Stomach smooth muscle (tissue), 2 donors: ENCODE data around the gene UFSP2.

Source experiments
- H3K27ac ChIP-seq: one replicate; pipeline ENCODE4 v1.7.0; 2013; ENCODE audit warnings: mild to moderate bottlenecking, low read length, inconsistent platforms
- H3K27me3 ChIP-seq, 2 donors: one replicate each; pipeline ENCODE4 v1.7.0; 2013; ENCODE audit warnings: low read length in 2 of 2; ENCODE audit not compliant: insufficient read depth in 2 of 2, control insufficient read depth in 1 of 2
- H3K36me3 ChIP-seq, 2 donors: one replicate each; pipeline ENCODE4 v1.7.0; 2013; ENCODE audit warnings: low read length in 2 of 2; ENCODE audit not compliant: control insufficient read depth in 2 of 2, insufficient read depth in 2 of 2
- H3K4me1 ChIP-seq: one replicate; pipeline ENCODE4 v1.7.0; 2013; ENCODE audit warnings: low read length; ENCODE audit not compliant: control insufficient read depth, insufficient read depth
- H3K4me3 ChIP-seq, 2 donors: one replicate each; pipeline ENCODE4 v1.7.0; 2013; ENCODE audit warnings: low read length in 2 of 2
- H3K9ac ChIP-seq, 2 donors: one replicate each; pipeline ENCODE4 v1.7.0; 2013; ENCODE audit warnings: low read length in 2 of 2, mild to moderate bottlenecking in 1 of 2
- H3K9me3 ChIP-seq, 2 donors: one replicate each; pipeline ENCODE4 v1.7.0; 2013; ENCODE audit warnings: low read length in 2 of 2; ENCODE audit not compliant: control insufficient read depth in 2 of 2
- donor health status: healthy.
- donor health status: Pancreatic carcinoma.

Gene UFSP2

DNA sequence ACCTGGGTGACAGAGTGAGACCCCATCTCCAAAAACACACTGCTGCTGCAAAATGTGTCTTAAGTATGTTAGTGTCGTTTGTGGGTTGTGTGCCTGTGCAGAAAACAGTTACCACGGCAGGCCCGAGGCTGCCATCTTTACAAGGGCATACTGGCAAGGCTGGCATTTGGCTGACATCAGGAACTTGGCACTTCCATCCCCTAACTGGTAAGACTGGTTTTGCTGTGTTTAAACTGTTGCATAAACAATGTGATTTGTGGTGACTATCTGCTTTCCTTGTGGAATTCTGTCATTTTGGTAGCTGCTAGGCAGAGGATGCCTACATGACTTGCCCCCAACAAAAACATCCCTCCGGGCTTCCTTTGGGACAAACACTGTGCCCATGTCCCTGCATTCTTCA, 42.3 kb downstream of the UFSP2 start:
- Histone ChIP-seq H3K9ac (no peak overlapping the region), H3K9me3 (no peaks in the 10 kb centered on the region), H3K27me3 (no peaks in the 10 kb centered on the region), H3K4me3 (no peak overlapping the region), H3K27ac (no peak overlapping the region), H3K36me3 (no peaks in the 10 kb centered on the region), H3K4me1 (no peaks in the 10 kb centered on the region)

GRCh38 chr4:185382754-185383153, 43.0 kb downstream of the UFSP2 start:
- no peaks in the 10 kb centered on the region for H3K27me3 ChIP-seq

GRCh38 chr4:185381288-185382196, 44.2 kb downstream of the UFSP2 start:
- Histone ChIP-seq H3K27me3 (no peaks in the 10 kb centered on the region), H3K36me3 (no peaks in the 10 kb centered on the region), H3K9me3 (no peaks in the 10 kb centered on the region), H3K27ac (no peak overlapping the region), H3K4me1 (no peaks in the 10 kb centered on the region), H3K4me3 (no peak overlapping the region), H3K9ac (no peak overlapping the region)

More at GRCh38 chr4:185382754-185383153, 43.0 kb downstream of the UFSP2 start:
- no peaks in the 10 kb centered on the region for H3K4me1 ChIP-seq
- H3K9ac ChIP-seq: no peak overlapping the region
- no peak overlapping the region for H3K4me3 ChIP-seq
- H3K36me3 ChIP-seq: no peaks in the 10 kb centered on the region
- no peak overlapping the region for H3K27ac ChIP-seq
- H3K9me3 ChIP-seq: no peaks in the 10 kb centered on the region

- H3K4me3 ChIP-seq: no peak overlapping the region
- H3K27me3 ChIP-seq: no peaks in the 10 kb centered on the region
- no peaks in the 10 kb centered on the region for H3K36me3 ChIP-seq
- H3K9ac ChIP-seq: no peak overlapping the region
- no peaks in the 10 kb centered on the region for H3K9me3 ChIP-seq
- H3K27ac ChIP-seq: no peak overlapping the region
- no peaks in the 10 kb centered on the region for H3K4me1 ChIP-seq
Measured at GRCh38 chr4:185380320-185380719, 45.4 kb downstream of the UFSP2 start.

- Histone ChIP-seq H3K27ac (no peak overlapping the region), H3K9me3 (no peaks in the 10 kb centered on the region), H3K4me3 (no peak overlapping the region), H3K4me1 (no peaks in the 10 kb centered on the region), H3K27me3 (no peaks in the 10 kb centered on the region), H3K9ac (no peak overlapping the region), H3K36me3 (no peaks in the 10 kb centered on the region)
Measured at GRCh38 chr4:185379326-185380295, 46.2 kb downstream of the UFSP2 start.

- H3K27ac ChIP-seq: no peak overlapping the region
- no peak overlapping the region for H3K4me3 ChIP-seq
- H3K9me3 ChIP-seq: no peaks in the 10 kb centered on the region
- no peaks in the 10 kb centered on the region for H3K27me3 ChIP-seq
- H3K9ac ChIP-seq: no peak overlapping the region
- no peaks in the 10 kb centered on the region for H3K4me1 ChIP-seq
- peaks cover 0 to 3% of the 10 kb centered on the region in 2 donors for H3K36me3 ChIP-seq
Measured at GRCh38 chr4:185378264-185378663, 47.5 kb downstream of the UFSP2 start.

GRCh38 chr4:185374573-185374972, 51.2 kb downstream of the UFSP2 start:
- no peak overlapping the region for H3K27ac ChIP-seq
- no peak overlapping the region for H3K4me3 ChIP-seq
- no peaks in the 10 kb centered on the region for H3K27me3 ChIP-seq
- H3K9me3 ChIP-seq: no peaks in the 10 kb centered on the region
- H3K36me3 ChIP-seq: peaks cover 7 to 8% of the 10 kb centered on the region in 2 donors
- H3K4me1 ChIP-seq: no peaks in the 10 kb centered on the region
- no peak overlapping the region for H3K9ac ChIP-seq

GRCh38 chr4:185374027-185374426, 51.7 kb downstream of the UFSP2 start:
- Histone ChIP-seq H3K36me3 (peaks cover 7 to 8% of the 10 kb centered on the region in 2 donors), H3K9me3 (no peaks in the 10 kb centered on the region), H3K4me1 (no peaks in the 10 kb centered on the region), H3K27me3 (no peaks in the 10 kb centered on the region), H3K27ac (no peak overlapping the region), H3K4me3 (no peak overlapping the region), H3K9ac (no peak overlapping the region)

DNA sequence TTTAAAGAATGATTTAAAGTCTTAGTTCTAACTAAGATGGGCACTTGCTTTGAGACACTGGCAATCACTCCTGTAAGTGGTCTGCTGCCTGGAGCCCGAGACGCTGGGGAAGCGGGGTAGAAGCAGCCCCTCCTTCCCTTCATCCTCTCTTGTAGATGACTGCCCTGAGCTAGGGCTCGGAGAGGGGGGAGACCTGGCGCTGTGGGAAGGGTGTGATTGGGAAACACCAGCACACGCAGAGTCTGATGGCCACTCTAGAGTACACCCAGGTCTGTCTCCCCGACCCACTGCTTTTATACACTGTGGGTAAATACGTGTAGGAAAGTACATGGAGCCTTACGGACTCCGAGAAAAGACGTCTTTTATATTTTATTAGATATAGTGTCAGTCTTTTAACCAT, 54.1 kb downstream of the UFSP2 start:
- Histone ChIP-seq H3K9me3 (no peaks in the 10 kb centered on the region), H3K4me1 (no peaks in the 10 kb centered on the region), H3K27me3 (no peaks in the 10 kb centered on the region), H3K27ac (no peak overlapping the region), H3K4me3 (no peak overlapping the region), H3K36me3 (peaks cover 8 to 10% of the 10 kb centered on the region in 2 donors), H3K9ac (no peak overlapping the region)

DNA sequence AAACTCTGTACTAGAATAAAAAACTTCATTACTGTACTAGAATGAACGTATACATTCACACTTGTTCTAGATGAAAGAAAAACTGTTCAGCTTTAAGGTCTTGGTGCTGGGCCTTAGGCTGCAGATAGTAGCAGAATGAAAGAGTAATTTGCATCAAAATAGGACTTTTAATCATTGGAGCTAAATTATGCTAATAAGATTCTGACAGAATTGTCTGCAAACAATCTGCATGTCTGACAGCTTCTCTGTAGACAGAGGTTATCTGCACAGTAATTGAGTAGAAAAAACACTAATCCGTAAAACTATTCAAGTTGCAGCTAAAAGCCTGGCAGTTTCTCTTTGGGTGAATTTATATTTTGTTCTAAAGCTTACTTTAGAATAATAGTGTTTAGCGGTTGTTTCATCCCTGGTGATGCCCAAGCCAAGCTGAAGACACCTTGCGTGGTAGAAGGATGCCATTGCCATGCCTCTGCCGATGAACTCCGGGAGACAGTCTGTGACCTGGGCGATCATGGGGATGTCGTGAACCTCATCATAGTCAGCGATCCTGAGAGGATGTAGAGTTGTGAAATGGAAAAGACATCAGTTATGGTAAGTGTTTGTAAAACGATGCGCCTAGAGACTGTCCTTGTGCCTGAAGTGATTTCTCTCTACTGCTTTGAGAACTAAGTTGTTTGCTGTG, 55.4 kb downstream of the UFSP2 start:
- Histone ChIP-seq H3K4me3 (no peak overlapping the region), H3K9me3 (no peaks in the 10 kb centered on the region), H3K27me3 (no peaks in the 10 kb centered on the region), H3K4me1 (no peaks in the 10 kb centered on the region), H3K36me3 (peaks cover 8 to 10% of the 10 kb centered on the region in 2 donors), H3K9ac (no peak overlapping the region), H3K27ac (no peak overlapping the region)
